GM18498 (cell line): Measurements from ENCODE around the gene TPO.

Source experiments
- ATAC-seq: cut with Tn5 transposase; IDR thresholded peaks from one replicate; pipeline ENCODE4 v1.9.1; 2021; ENCODE audit warnings: mild to moderate bottlenecking, moderate library complexity; ENCODE audit not compliant: unreplicated experiment

Gene TPO

GRCh38 chr2:1440581-1440980 lies 27.3 kb downstream of the TPO start:
- ATAC-seq, result no peak

- no peak for ATAC-seq
These were observed 33.0 kb downstream of the TPO start for GRCh38 chr2:1446301-1446700.

GRCh38 chr2:1448009-1448408 lies 34.7 kb downstream of the TPO start:
- ATAC-seq, result no peak

- no peak for ATAC-seq
These were observed 37.7 kb downstream of the TPO start for GRCh38 chr2:1450915-1451314.

- ATAC-seq, result no peak
These were observed 38.2 kb downstream of the TPO start for GRCh38 chr2:1451422-1451821.

GRCh38 chr2:1453561-1453960 lies 40.3 kb downstream of the TPO start:
- no peak for ATAC-seq

GRCh38 chr2:1454346-1454745 lies 41.1 kb downstream of the TPO start:
- ATAC-seq, result no peak

GRCh38 chr2:1455466-1455865 lies 42.2 kb downstream of the TPO start:
- no peak for ATAC-seq

- ATAC-seq, result no peak
These were observed 45.2 kb downstream of the TPO start for GRCh38 chr2:1458432-1458831.

GRCh38 chr2:1459727-1460126 lies 46.5 kb downstream of the TPO start:
- no peak for ATAC-seq

- ATAC-seq, result no peak
These were observed 47.7 kb downstream of the TPO start for GRCh38 chr2:1460851-1461418.

GRCh38 chr2:1461507-1462390 lies 48.5 kb downstream of the TPO start:
- no peak for ATAC-seq

GRCh38 chr2:1462994-1463393 lies 49.7 kb downstream of the TPO start:
- no peak for ATAC-seq

- ATAC-seq, result no peak
These were observed 59.1 kb downstream of the TPO start for GRCh38 chr2:1472350-1472749.

- ATAC-seq, result no peak
These were observed 63.4 kb downstream of the TPO start for GRCh38 chr2:1476617-1477195.

GRCh38 chr2:1477196-1478040 lies 64.2 kb downstream of the TPO start:
- ATAC-seq, result no peak

GRCh38 chr2:1478311-1479305 lies 65.3 kb downstream of the TPO start:
- no peak for ATAC-seq

GRCh38 chr2:1479346-1479745 lies 66.1 kb downstream of the TPO start:
- no peak for ATAC-seq

GRCh38 chr2:1480671-1481076 lies 67.4 kb downstream of the TPO start:
- no peak for ATAC-seq
